ENCODE results near the gene TSPAN17. TPM values are rescaled to one million over a fixed set of nuclear protein-coding genes. Genes with fewer than 3 reads are reported as not detected.

TSPAN17 gene
- total RNA-seq, 1 donor from 2014 or later: 27.7 TPM

GRCh38 chr5:176687881-176688280 is 40.6 kb downstream of the TSPAN17 start:
- peaks cover 52% of the 10 kb centered on the region for H3K27me3 Mint-ChIP-seq
- CTCF ChIA-PET: no interaction called here

DNA sequence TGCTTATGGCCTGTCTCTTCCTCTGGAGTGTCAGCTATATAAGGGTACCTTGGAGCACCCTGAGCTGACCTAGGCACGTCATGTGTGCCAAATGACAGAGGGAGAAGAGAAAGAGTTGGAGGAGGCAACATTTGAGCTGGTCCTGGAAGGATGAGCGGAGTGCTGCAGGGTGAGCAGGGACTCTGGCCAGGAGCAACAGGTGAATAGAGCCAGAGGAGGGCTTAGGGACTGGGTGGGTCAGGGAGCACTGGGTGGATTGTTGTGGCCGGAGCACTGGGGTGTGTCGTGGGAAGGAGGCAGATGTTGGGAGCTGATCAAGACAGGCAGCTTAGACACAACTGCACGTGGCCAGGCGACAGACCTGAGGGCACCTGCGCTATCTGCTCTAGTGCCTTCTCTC is 43.6 kb downstream of the TSPAN17 start:
- H3K4me3 Mint-ChIP-seq: no peak overlapping the region
- H3K27ac Mint-ChIP-seq: no peak overlapping the region
- intact Hi-C loops (cut with micrococcal nuclease): no loop called here
- H3K27me3 Mint-ChIP-seq: peaks cover 56% of the 10 kb centered on the region
- no peak for DNase-seq
- no peak for TF ChIP-seq CTCF (IDR thresholded peaks at IDR 0.05)
- ChIA-PET CTCF (no interaction called here), POLR2A (no interaction called here)
- H3K4me1 Mint-ChIP-seq: no peaks in the 10 kb centered on the region
- ATAC-seq (ENCODE audit: low read depth): no peak
- H3K36me3 Mint-ChIP-seq (ENCODE audit: low read depth): no peaks in the 10 kb centered on the region
- peaks cover 3% of the 10 kb centered on the region for H3K9me3 Mint-ChIP-seq

More at GRCh38 chr5:176687881-176688280, 40.6 kb downstream of the TSPAN17 start:
- H3K36me3 Mint-ChIP-seq (ENCODE audit: low read depth): peaks cover 2% of the 10 kb centered on the region
- DNase-seq (no peak), ATAC-seq (ENCODE audit: low read depth) (no peak)
- intact Hi-C loops (cut with micrococcal nuclease): no loop called here
- H3K4me1 Mint-ChIP-seq: no peaks in the 10 kb centered on the region
- H3K4me3 Mint-ChIP-seq: no peak overlapping the region
- TF ChIP-seq CTCF (IDR thresholded peaks at IDR 0.05): no peak
- no peak overlapping the region for H3K27ac Mint-ChIP-seq
- POLR2A ChIA-PET: no interaction called here
- H3K9me3 Mint-ChIP-seq: peaks cover 13% of the 10 kb centered on the region

DNA sequence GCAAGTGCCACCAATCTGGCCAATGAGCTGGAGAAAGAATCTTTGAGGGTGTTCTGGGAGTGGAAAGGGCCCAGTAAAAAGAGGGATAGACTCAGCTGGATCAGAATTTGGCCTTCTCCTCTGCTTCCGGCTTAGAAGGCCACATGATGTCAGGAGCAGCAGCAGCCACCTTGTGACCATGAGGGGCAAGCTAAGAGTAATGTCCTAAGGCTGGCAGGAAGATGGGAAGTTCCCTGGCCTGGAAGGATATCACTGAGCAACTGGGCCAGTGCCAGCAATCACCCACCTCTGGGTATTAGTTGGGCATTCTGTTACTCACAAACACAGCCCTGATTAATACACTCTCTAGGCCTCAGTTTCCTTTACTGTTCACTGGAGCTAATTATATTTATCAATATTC is 44.2 kb downstream of the TSPAN17 start:
- Mint-ChIP-seq H3K27ac (no peak overlapping the region), H3K9me3 (peaks cover 3% of the 10 kb centered on the region), H3K4me1 (no peaks in the 10 kb centered on the region), H3K27me3 (peaks cover 61% of the 10 kb centered on the region), H3K4me3 (no peak overlapping the region), H3K36me3 (ENCODE audit: low read depth) (no peaks in the 10 kb centered on the region)
- DNase-seq (no peak), ATAC-seq (ENCODE audit: low read depth) (no peak)
- ChIA-PET CTCF (no interaction called here), POLR2A (no interaction called here)
- no peak for TF ChIP-seq CTCF (IDR thresholded peaks at IDR 0.05)
- intact Hi-C loops (cut with micrococcal nuclease): no loop called here

- peaks cover 68% of the 10 kb centered on the region for H3K27me3 Mint-ChIP-seq
- DNase-seq (no peak), ATAC-seq (ENCODE audit: low read depth) (no peak)
- H3K4me1 Mint-ChIP-seq: no peaks in the 10 kb centered on the region
- no peak overlapping the region for H3K4me3 Mint-ChIP-seq
- no peaks in the 10 kb centered on the region for H3K9me3 Mint-ChIP-seq
- no peak for TF ChIP-seq CTCF (IDR thresholded peaks at IDR 0.05)
- ChIA-PET POLR2A (no interaction called here), CTCF (no interaction called here)
- no peaks in the 10 kb centered on the region for H3K36me3 Mint-ChIP-seq (ENCODE audit: low read depth)
- intact Hi-C loops (cut with micrococcal nuclease): no loop called here
- no peak overlapping the region for H3K27ac Mint-ChIP-seq
Observed at GRCh38 chr5:176692326-176692725, 45.0 kb downstream of the TSPAN17 start.

DNA sequence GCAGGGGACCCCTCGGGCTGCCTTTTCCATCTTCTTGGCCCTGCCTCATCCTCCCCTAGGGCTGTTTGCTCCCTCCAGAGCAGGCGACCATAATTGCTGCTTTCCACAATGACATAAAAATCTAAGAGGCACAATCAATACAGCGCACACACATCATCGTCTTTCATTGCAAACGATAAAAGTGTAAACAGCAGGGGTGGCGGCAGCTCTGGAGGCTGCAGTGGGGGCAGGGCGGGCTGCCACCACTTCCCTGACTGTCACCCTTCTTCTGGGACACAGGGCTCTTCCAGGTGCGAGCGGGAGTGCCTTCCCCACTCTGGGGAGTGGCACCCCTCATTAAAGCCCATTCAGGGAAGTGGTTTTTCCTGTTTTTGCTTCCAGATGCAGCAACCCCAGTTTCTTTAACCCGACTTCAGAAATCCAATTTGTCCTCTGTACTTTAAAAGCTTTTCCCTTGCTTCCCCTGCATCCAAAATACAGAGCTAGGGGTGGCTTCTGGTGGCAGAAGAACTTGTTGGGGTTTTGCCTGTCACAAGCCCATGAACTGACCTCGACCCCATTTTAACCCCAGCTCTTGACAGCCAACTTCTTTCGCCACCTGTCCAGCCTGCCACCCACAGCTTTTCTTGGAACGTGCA is 45.7 kb downstream of the TSPAN17 start:
- no peak overlapping the region for H3K27ac Mint-ChIP-seq
- CTCF ChIA-PET: no interaction called here
- intact Hi-C loops (cut with micrococcal nuclease): no loop called here

More for the DNA sequence above, 45.7 kb downstream of the TSPAN17 start:
- H3K4me3 Mint-ChIP-seq: no peak overlapping the region
- H3K27me3 Mint-ChIP-seq: peaks cover 72% of the 10 kb centered on the region
- TF ChIP-seq CTCF (IDR thresholded peaks at IDR 0.05): no peak
- H3K4me1 Mint-ChIP-seq: no peaks in the 10 kb centered on the region
- no peaks in the 10 kb centered on the region for H3K36me3 Mint-ChIP-seq (ENCODE audit: low read depth)
- H3K9me3 Mint-ChIP-seq: no peaks in the 10 kb centered on the region
- ATAC-seq (ENCODE audit: low read depth) (no peak), DNase-seq (no peak)
- POLR2A ChIA-PET: no interaction called here

All from activated B cell treated with CpG ODN at 0.5 μM for 24 hours (primary cell).